ENCODE data around the gene ZBTB11. TPM values are rescaled to one million over a fixed set of nuclear protein-coding genes. Genes with fewer than 3 reads are reported as not detected.
A peak's percentile ranks its signal among the peaks of the same experiment; 100 is the strongest.
"Not testable (repeated sequence)": the region's sequence is repeated elsewhere in the genome, so short reads cannot be mapped to it uniquely, and the experiment has no call there.

ZBTB11 gene
- total RNA-seq, 2 experiments from 2014 or later = 29.3 to 31.9 TPM

- DNase-seq = peak; percentile 80
- Mint-ChIP-seq H3K4me3 (no peak overlapping the region), H3K9me3 (no peaks in the 10 kb centered on the region), H3K27me3 (no peaks in the 10 kb centered on the region), H3K4me1 (no peaks in the 10 kb centered on the region), H3K36me3 (ENCODE audit: low read depth) (no peaks in the 10 kb centered on the region), H3K27ac (no peak overlapping the region)
- ChIA-PET CTCF (interaction anchor here (0.9 kb wide), 1 partner anchor 566 kb away, joined by 3 read pairs; no protein-coding TSS in a partner anchor), POLR2A (no interaction called here)
Measured at GRCh38 chr3:101635954-101636798, 40.8 kb downstream of the ZBTB11 start.

DNA sequence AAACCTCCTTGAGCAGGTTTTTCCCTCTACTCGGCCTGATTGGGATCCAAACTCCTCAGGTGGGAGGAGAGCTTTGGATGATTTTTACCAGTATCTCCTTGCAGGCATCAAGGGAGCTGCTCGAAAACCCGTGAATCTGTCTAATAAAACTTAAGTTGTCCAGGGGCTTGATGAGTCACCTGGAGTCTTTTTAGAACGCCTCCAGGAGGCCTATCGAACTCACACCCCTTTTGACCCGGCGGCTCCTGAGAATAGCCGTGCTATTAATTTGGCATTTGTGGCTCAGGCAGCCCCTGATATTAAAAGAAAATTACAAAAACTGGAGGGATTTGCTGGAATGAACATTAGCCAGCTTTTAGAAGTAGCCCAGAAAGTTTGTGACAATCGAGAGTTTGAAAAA lies 41.6 kb downstream of the ZBTB11 start:
- no peaks in the 10 kb centered on the region for H3K36me3 Mint-ChIP-seq (ENCODE audit: low read depth)
- CTCF ChIA-PET = interaction anchor here (0.9 kb wide), 2 partner anchors 563 to 565 kb away, joined by 3 read pairs; no protein-coding TSS in a partner anchor
- POLR2A ChIA-PET = no interaction called here
- no peak overlapping the region for H3K4me3 Mint-ChIP-seq
- H3K27ac Mint-ChIP-seq = no peak overlapping the region
- no peaks in the 10 kb centered on the region for H3K4me1 Mint-ChIP-seq
- H3K27me3 Mint-ChIP-seq = no peaks in the 10 kb centered on the region
- no peak for DNase-seq
- no peaks in the 10 kb centered on the region for H3K9me3 Mint-ChIP-seq

- no peaks in the 10 kb centered on the region for H3K9me3 Mint-ChIP-seq
- no peaks in the 10 kb centered on the region for H3K36me3 Mint-ChIP-seq (ENCODE audit: low read depth)
- no peaks in the 10 kb centered on the region for H3K4me1 Mint-ChIP-seq
- H3K27ac Mint-ChIP-seq = no peak overlapping the region
- DNase-seq = no peak
- no peak overlapping the region for H3K4me3 Mint-ChIP-seq
- ChIA-PET POLR2A (interaction anchor here (0.6 kb wide), 1 partner anchor 61 kb away, joined by 3 read pairs; the partner anchor contains the start of gene PCNP), CTCF (interaction anchor here (0.9 kb wide), 1 partner anchor 563 kb away, joined by 3 read pairs; no protein-coding TSS in a partner anchor)
- H3K27me3 Mint-ChIP-seq = no peaks in the 10 kb centered on the region
Measured at GRCh38 chr3:101634591-101635196, 42.2 kb downstream of the ZBTB11 start.

GRCh38 chr3:101633186-101633585 lies 43.7 kb downstream of the ZBTB11 start:
- ChIA-PET CTCF (no interaction called here), POLR2A (no interaction called here)
- no peak for DNase-seq
- no peak overlapping the region for H3K27ac Mint-ChIP-seq
- H3K27me3 Mint-ChIP-seq = no peaks in the 10 kb centered on the region
- no peak overlapping the region for H3K4me3 Mint-ChIP-seq
- H3K9me3 Mint-ChIP-seq = no peaks in the 10 kb centered on the region
- no peaks in the 10 kb centered on the region for H3K36me3 Mint-ChIP-seq (ENCODE audit: low read depth)
- H3K4me1 Mint-ChIP-seq = no peaks in the 10 kb centered on the region

DNA sequence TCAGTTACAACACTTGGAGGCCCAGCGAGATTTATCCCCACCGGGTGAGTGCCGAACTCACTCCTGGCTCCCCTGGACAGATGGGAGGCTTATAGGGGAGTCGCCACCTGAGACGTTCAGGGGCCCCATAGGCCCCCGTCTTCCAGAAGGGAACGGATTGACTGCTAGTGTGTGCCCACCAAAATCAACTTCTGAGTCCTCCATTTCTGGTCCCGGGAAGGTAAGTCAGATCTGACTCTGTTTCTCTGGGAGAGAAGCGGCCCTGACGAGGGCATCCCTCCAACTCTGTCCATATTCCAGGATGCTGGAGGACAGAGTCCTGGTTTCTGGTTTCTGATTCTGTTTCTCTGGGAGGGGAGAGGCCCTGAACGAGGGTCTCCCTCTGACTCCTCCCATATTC lies 44.3 kb downstream of the ZBTB11 start:
- Mint-ChIP-seq H3K4me1 (no peaks in the 10 kb centered on the region), H3K36me3 (ENCODE audit: low read depth) (no peaks in the 10 kb centered on the region), H3K27me3 (no peaks in the 10 kb centered on the region), H3K9me3 (no peaks in the 10 kb centered on the region), H3K27ac (no peak overlapping the region), H3K4me3 (no peak overlapping the region)
- POLR2A ChIA-PET = interaction anchor here (1.3 kb wide), 1 partner anchor 92 kb away, joined by 3 read pairs; the partner anchor contains the start of gene CEP97
- CTCF ChIA-PET = no interaction called here
- DNase-seq = no peak

DNA sequence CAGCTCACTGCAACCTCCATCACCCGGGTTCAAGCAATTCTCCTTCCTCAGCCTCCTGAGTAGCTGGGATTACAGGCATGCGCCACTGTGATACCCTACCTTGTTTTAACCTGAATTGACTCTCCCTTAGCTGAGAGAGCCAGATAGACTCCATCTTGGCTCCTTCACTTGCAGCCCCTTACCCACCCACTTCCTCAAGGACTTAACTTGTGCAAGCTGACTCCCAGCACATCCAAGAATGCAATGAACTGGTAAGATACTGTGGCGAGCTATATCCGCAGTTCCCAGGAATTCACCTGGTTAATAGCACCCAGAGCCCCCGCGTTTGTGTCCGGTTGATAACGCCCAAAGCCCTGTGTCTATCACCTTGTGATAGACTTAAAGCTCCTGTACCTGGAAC lies 45.0 kb downstream of the ZBTB11 start:
- H3K4me1 Mint-ChIP-seq; H3K27me3 Mint-ChIP-seq; H3K27ac Mint-ChIP-seq; H3K9me3 Mint-ChIP-seq; H3K36me3 Mint-ChIP-seq (ENCODE audit: low read depth); CTCF ChIA-PET; H3K4me3 Mint-ChIP-seq; DNase-seq: not testable (repeated sequence)
- POLR2A ChIA-PET = interaction anchor here (1.0 to 1.3 kb wide), 3 partner anchors 12 to 92 kb away, joined by 3 to 4 read pairs (median 3); partner anchors contain the start of genes CEP97 and PCNP

- ChIA-PET POLR2A (interaction anchor here (1.0 to 1.3 kb wide), 3 partner anchors 12 to 93 kb away, joined by 3 to 4 read pairs (median 3); partner anchors contain the start of genes CEP97 and PCNP), CTCF (no interaction called here)
- no peaks in the 10 kb centered on the region for H3K9me3 Mint-ChIP-seq
- no peak overlapping the region for H3K27ac Mint-ChIP-seq
- no peaks in the 10 kb centered on the region for H3K27me3 Mint-ChIP-seq
- no peak for DNase-seq
- H3K36me3 Mint-ChIP-seq (ENCODE audit: low read depth) = no peaks in the 10 kb centered on the region
- no peak overlapping the region for H3K4me3 Mint-ChIP-seq
- no peaks in the 10 kb centered on the region for H3K4me1 Mint-ChIP-seq
Measured at GRCh38 chr3:101631098-101631796, 45.7 kb downstream of the ZBTB11 start.

GRCh38 chr3:101629219-101629618 lies 47.7 kb downstream of the ZBTB11 start:
- DNase-seq = no peak
- H3K9me3 Mint-ChIP-seq = peaks cover 3% of the 10 kb centered on the region
- no peaks in the 10 kb centered on the region for H3K27me3 Mint-ChIP-seq
- POLR2A ChIA-PET = no interaction called here
- no peaks in the 10 kb centered on the region for H3K4me1 Mint-ChIP-seq
- no peaks in the 10 kb centered on the region for H3K36me3 Mint-ChIP-seq (ENCODE audit: low read depth)
- CTCF ChIA-PET = no interaction called here
- no peak overlapping the region for H3K4me3 Mint-ChIP-seq
- no peak overlapping the region for H3K27ac Mint-ChIP-seq

GRCh38 chr3:101625879-101626278 lies 51.1 kb downstream of the ZBTB11 start:
- H3K4me1 Mint-ChIP-seq = no peaks in the 10 kb centered on the region
- H3K4me3 Mint-ChIP-seq = no peak overlapping the region
- no peaks in the 10 kb centered on the region for H3K27me3 Mint-ChIP-seq
- ChIA-PET CTCF (no interaction called here), POLR2A (no interaction called here)
- no peak overlapping the region for H3K27ac Mint-ChIP-seq
- DNase-seq = no peak
- H3K9me3 Mint-ChIP-seq = peaks cover 3% of the 10 kb centered on the region
- H3K36me3 Mint-ChIP-seq (ENCODE audit: low read depth) = no peaks in the 10 kb centered on the region

GRCh38 chr3:101624857-101625256 lies 52.1 kb downstream of the ZBTB11 start:
- no peak overlapping the region for H3K27ac Mint-ChIP-seq
- H3K27me3 Mint-ChIP-seq = no peaks in the 10 kb centered on the region
- POLR2A ChIA-PET = no interaction called here
- no peak overlapping the region for H3K4me3 Mint-ChIP-seq
- H3K4me1 Mint-ChIP-seq = no peaks in the 10 kb centered on the region
- CTCF ChIA-PET = no interaction called here
- DNase-seq = no peak
- H3K36me3 Mint-ChIP-seq (ENCODE audit: low read depth) = no peaks in the 10 kb centered on the region
- H3K9me3 Mint-ChIP-seq = peaks cover 3% of the 10 kb centered on the region

DNA sequence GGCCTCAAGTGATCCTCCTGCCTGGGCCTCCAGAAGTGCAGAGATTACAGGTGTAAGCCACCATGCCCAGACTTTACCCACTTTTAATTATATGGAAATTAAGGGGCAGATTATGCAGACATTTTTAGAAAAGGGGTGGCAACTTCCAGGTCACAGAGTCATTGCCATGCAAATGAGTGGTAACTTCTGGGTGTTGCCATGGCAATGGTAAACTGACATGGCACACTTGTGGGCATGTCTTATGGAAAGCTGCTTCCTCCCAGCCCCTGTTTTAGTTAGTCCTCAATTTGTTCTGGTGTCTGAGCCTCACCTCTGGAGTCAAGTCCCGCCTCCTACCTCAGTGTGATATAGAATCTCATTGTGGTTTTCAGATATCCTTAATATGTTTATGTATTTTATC lies 53.3 kb downstream of the ZBTB11 start:
- CTCF ChIA-PET = no interaction called here

DNA sequence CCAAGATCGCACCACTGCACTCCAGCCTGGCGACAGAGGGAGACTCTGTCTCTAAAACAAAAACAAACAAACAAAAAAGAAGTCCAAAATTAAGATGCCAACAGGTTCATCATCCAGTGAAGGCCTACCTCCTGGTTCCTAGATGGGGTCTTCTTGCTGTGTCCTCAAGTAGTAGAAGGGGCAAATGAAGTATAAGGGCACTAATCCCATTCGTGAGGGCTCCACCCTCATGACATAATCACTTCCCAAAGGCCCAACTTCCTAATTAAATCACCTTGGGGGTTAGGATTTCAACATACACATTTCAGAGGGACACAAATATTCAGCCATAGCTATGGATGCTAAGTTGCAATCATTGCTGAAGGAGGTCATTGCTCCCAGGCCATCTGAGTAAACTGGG lies 57.2 kb downstream of the ZBTB11 start:
- H3K9me3 Mint-ChIP-seq = no peaks in the 10 kb centered on the region
- no peak overlapping the region for H3K27ac Mint-ChIP-seq

More for the DNA sequence above, 53.3 kb downstream of the ZBTB11 start:
- H3K4me3 Mint-ChIP-seq = no peak overlapping the region
- peaks cover 3% of the 10 kb centered on the region for H3K9me3 Mint-ChIP-seq
- no peak for DNase-seq
- H3K27me3 Mint-ChIP-seq = no peaks in the 10 kb centered on the region
- H3K4me1 Mint-ChIP-seq = no peaks in the 10 kb centered on the region
- no peaks in the 10 kb centered on the region for H3K36me3 Mint-ChIP-seq (ENCODE audit: low read depth)
- POLR2A ChIA-PET = no interaction called here
- no peak overlapping the region for H3K27ac Mint-ChIP-seq

GRCh38 chr3:101618726-101619125 lies 58.2 kb downstream of the ZBTB11 start:
- Mint-ChIP-seq H3K4me1 (no peaks in the 10 kb centered on the region), H3K36me3 (ENCODE audit: low read depth) (no peaks in the 10 kb centered on the region), H3K4me3 (no peak overlapping the region), H3K27me3 (no peaks in the 10 kb centered on the region), H3K9me3 (no peaks in the 10 kb centered on the region), H3K27ac (no peak overlapping the region)
- ChIA-PET CTCF (no interaction called here), POLR2A (no interaction called here)
- DNase-seq = no peak

More for the DNA sequence above, 57.2 kb downstream of the ZBTB11 start:
- DNase-seq = no peak
- CTCF ChIA-PET = no interaction called here
- POLR2A ChIA-PET = no interaction called here
- H3K4me3 Mint-ChIP-seq = no peak overlapping the region
- no peaks in the 10 kb centered on the region for H3K27me3 Mint-ChIP-seq
- H3K4me1 Mint-ChIP-seq = no peaks in the 10 kb centered on the region
- H3K36me3 Mint-ChIP-seq (ENCODE audit: low read depth) = no peaks in the 10 kb centered on the region
